Measurements from ENCODE around the gene RAB11A. TPM values are rescaled to one million over a fixed set of nuclear protein-coding genes. Genes with fewer than 3 reads are reported as not detected.

The RAB11A gene
- total and polyA plus RNA-seq, 2 experiments from 2014 or later: 248 to 306 TPM

DNA sequence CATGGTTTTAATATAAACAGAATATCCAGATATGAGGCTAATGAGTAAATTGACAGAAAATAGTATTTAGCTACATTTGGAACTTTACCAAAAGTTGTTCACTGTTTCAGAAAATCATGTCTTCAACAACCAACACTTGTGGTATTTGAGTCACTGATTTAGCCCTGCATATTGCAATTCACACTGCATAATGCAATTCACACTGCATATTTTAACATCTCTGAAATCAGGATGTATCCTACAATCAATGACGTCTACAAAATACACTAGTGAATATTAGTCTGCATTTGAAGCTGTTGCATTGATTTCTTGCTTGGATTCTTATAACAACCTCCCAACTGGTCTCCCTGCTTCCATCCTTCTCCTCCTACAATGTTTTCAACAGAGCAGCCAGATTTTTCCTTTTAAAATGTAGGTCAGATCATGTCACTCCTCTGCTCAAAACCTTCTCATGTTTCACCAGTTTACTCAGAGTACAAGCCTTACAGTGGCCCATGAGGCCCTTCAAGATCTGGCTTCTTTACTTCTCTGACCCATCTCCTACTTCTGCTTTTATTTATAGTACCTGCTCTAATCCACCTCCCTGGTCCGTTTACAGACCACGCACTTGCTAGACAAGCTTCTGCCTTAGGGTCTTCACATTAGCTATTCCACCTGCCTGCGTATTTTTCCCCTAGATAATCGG is 11.4 kb upstream of the RAB11A start:
- Histone ChIP-seq H3K27me3 (no peaks in the 10 kb centered on the region), H3K4me2 (no peak overlapping the region), H3K4me3 (no peak overlapping the region), H3K9me3 (ENCODE audit: low read depth) (no peaks in the 10 kb centered on the region), H3K4me1 (ENCODE audit: insufficient read depth) (no peaks in the 10 kb centered on the region), H3K27ac (no peak overlapping the region), H3K79me2 (no peaks in the 10 kb centered on the region), H4K20me1 (ENCODE audit: insufficient read depth, poor library complexity, severe bottlenecking) (no peaks in the 10 kb centered on the region), H2AFZ (no peak overlapping the region), H3K9me2 (replicated peaks; ENCODE audit: insufficient read depth) (no peaks in the 10 kb centered on the region), H3K36me3 (replicated peaks; ENCODE audit: insufficient read depth, low read depth) (no peaks in the 10 kb centered on the region)
- WGBS (ENCODE audit: low lambda C conversion rate, missing lambda C conversion rate): 68% methylated on average over 5 of the region's 5 CpGs
- no peak for DNase-seq (ENCODE audit: low spot score)
- TF ChIP-seq EZH2phosphoT487 (IDR thresholded peaks at IDR 0.05; ENCODE audit: low read depth, severe bottlenecking, unreplicated experiment) (no peak), EZH2 (IDR thresholded peaks at IDR 0.05; ENCODE audit: borderline replicate concordance) (no peak)
- TF ChIP-seq, protein P1, sequence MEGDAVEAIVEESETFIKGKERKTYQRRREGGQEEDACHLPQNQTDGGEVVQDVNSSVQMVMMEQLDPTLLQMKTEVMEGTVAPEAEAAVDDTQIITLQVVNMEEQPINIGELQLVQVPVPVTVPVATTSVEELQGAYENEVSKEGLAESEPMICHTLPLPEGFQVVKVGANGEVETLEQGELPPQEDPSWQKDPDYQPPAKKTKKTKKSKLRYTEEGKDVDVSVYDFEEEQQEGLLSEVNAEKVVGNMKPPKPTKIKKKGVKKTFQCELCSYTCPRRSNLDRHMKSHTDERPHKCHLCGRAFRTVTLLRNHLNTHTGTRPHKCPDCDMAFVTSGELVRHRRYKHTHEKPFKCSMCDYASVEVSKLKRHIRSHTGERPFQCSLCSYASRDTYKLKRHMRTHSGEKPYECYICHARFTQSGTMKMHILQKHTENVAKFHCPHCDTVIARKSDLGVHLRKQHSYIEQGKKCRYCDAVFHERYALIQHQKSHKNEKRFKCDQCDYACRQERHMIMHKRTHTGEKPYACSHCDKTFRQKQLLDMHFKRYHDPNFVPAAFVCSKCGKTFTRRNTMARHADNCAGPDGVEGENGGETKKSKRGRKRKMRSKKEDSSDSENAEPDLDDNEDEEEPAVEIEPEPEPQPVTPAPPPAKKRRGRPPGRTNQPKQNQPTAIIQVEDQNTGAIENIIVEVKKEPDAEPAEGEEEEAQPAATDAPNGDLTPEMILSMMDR (IDR thresholded peaks at IDR 0.05; ENCODE audit: poor library complexity): no peak

DNA sequence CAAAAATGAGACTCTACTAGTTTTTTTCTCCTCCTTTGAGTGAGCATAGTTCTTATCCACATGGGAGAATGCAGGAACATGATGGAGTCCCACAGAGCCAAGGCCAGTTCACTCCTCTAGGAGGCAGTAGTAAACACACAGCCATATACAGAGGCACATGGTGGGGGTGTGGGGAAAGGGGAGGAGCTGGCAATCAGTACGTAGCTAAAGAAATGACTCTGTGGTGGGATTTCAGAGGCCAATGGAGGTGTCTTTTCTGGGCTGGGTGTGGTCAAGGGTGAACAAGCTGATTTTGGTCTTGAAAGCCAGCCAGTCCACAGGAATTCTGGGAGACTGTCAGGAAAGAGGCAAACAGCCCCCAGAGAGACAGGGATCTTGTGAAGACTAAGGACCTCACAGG is 6.6 kb upstream of the RAB11A start:
- Histone ChIP-seq H3K27ac (no peak overlapping the region), H3K4me1 (ENCODE audit: insufficient read depth) (no peaks in the 10 kb centered on the region), H3K9me3 (ENCODE audit: low read depth) (no peaks in the 10 kb centered on the region), H3K9me2 (replicated peaks; ENCODE audit: insufficient read depth) (no peaks in the 10 kb centered on the region), H3K4me2 (no peak overlapping the region), H3K79me2 (no peaks in the 10 kb centered on the region), H3K36me3 (replicated peaks; ENCODE audit: insufficient read depth, low read depth) (no peaks in the 10 kb centered on the region), H3K4me3 (no peak overlapping the region), H3K27me3 (no peaks in the 10 kb centered on the region), H2AFZ (no peak overlapping the region), H4K20me1 (ENCODE audit: insufficient read depth, poor library complexity, severe bottlenecking) (no peaks in the 10 kb centered on the region)
- TF ChIP-seq EZH2 (IDR thresholded peaks at IDR 0.05; ENCODE audit: borderline replicate concordance): no peak
- TF ChIP-seq, protein P1 (IDR thresholded peaks at IDR 0.05; ENCODE audit: poor library complexity): peak; percentile 28
- 41% methylated on average over 1 of the region's 1 CpG for WGBS (ENCODE audit: low lambda C conversion rate, missing lambda C conversion rate)
- DNase-seq (ENCODE audit: low spot score): peak; percentile 51

DNA sequence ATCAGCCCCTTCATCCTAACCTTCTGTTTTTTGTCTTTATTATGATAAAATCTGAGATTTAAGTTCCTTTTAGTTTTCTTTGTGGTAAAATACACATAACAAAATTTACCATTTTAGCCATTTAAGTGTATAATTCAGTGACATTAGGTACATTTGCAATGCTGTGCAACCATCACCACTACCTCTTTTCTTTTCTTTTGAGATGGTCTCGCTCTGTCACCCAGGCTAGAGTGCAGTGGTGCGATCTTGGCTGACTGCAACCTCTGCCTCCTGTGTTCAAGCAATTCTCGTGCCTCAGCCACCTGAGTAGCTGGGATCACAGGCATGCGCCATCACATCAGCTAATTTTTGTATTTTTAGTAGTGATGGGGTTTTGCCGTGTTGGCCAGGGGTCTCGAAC is 6.2 kb upstream of the RAB11A start:
- Histone ChIP-seq H3K4me1 (ENCODE audit: insufficient read depth) (no peaks in the 10 kb centered on the region), H3K27ac (no peak overlapping the region), H3K27me3 (no peaks in the 10 kb centered on the region), H3K9me2 (replicated peaks; ENCODE audit: insufficient read depth) (no peaks in the 10 kb centered on the region), H2AFZ (no peak overlapping the region), H3K79me2 (no peaks in the 10 kb centered on the region), H3K4me3 (no peak overlapping the region), H4K20me1 (ENCODE audit: insufficient read depth, poor library complexity, severe bottlenecking) (no peaks in the 10 kb centered on the region), H3K36me3 (replicated peaks; ENCODE audit: insufficient read depth, low read depth) (no peaks in the 10 kb centered on the region), H3K4me2 (no peak overlapping the region), H3K9me3 (ENCODE audit: low read depth) (no peaks in the 10 kb centered on the region)
- no peak for TF ChIP-seq EZH2phosphoT487 (IDR thresholded peaks at IDR 0.05; ENCODE audit: low read depth, severe bottlenecking, unreplicated experiment)
- no peak for TF ChIP-seq EZH2 (IDR thresholded peaks at IDR 0.05; ENCODE audit: borderline replicate concordance)
- TF ChIP-seq, protein P1 (IDR thresholded peaks at IDR 0.05; ENCODE audit: poor library complexity): no peak
- WGBS (ENCODE audit: low lambda C conversion rate, missing lambda C conversion rate): 97% methylated on average over 6 of the region's 6 CpGs
- DNase-seq (ENCODE audit: low spot score): no peak

All from hepatocyte (in vitro differentiated cells).